SK-N-SH treated with all-trans-retinoic acid at 6 μM for 48 hours (cell line): ENCODE results near the gene NSD1.

Source experiments
- CREB5 ChIP-seq: fragments of 250-450 bp; sonication (Bioruptor Pico); IDR thresholded peaks from 2 replicates; pipeline ENCODE4 v1.5.1; 2020; ENCODE audit warnings: low read depth, mild to moderate bottlenecking, moderate library complexity
- CSDC2 ChIP-seq: fragments of 250-450 bp; sonication (Bioruptor Pico); IDR thresholded peaks from 2 replicates; pipeline ENCODE4 v1.5.0; 2020; ENCODE audit warnings: mild to moderate bottlenecking, moderate library complexity
- ESRRG ChIP-seq: fragments of 250-450 bp; sonication (Bioruptor Pico); IDR thresholded peaks from 2 replicates; pipeline ENCODE4 v1.6.1; 2021; ENCODE audit warnings: mild to moderate bottlenecking
- OSR1 ChIP-seq: fragments of 250-450 bp; sonication (Bioruptor Pico); IDR thresholded peaks from 2 replicates; pipeline ENCODE4 v1.8.0; 2022; ENCODE audit warnings: moderate library complexity, mild to moderate bottlenecking, inconsistent platforms
- PATZ1 ChIP-seq: fragments of 250-450 bp; sonication (Bioruptor Pico); IDR thresholded peaks from 2 replicates; pipeline ENCODE4 v1.8.0; 2020; ENCODE audit warnings: mild to moderate bottlenecking, moderate library complexity, borderline replicate concordance
- PPARA ChIP-seq: fragments of 250-450 bp; sonication (Bioruptor Pico); IDR thresholded peaks from 2 replicates; pipeline ENCODE4 v1.5.0; 2020; ENCODE audit warnings: mild to moderate bottlenecking, borderline replicate concordance
- RARB ChIP-seq: fragments of 250-450 bp; sonication (Bioruptor Pico); IDR thresholded peaks from 2 replicates; pipeline ENCODE4 v1.8.0; 2021; ENCODE audit warnings: mild to moderate bottlenecking, moderate library complexity
- SNAI2 ChIP-seq: fragments of 250-450 bp; sonication (Bioruptor Pico); IDR thresholded peaks from 2 replicates; pipeline ENCODE4 v1.5.0; 2020; ENCODE audit warnings: mild to moderate bottlenecking, moderate library complexity
- TSHZ2 ChIP-seq: fragments of 250-450 bp; sonication (Bioruptor Pico); IDR thresholded peaks from 2 replicates; pipeline ENCODE4 v1.5.0; 2020; ENCODE audit warnings: mild to moderate bottlenecking, moderate library complexity
- ZC3H10 ChIP-seq: fragments of 250-450 bp; sonication (Bioruptor Pico); IDR thresholded peaks from 2 replicates; pipeline ENCODE4 v1.5.1; 2021; ENCODE audit warnings: mild to moderate bottlenecking, moderate library complexity
- ZFP3 ChIP-seq: fragments of 250-450 bp; sonication (Bioruptor Pico); IDR thresholded peaks from 2 replicates; pipeline ENCODE4 v1.5.0; 2020; ENCODE audit warnings: mild to moderate bottlenecking, moderate library complexity
- ZFP30 ChIP-seq: fragments of 450-650 bp; formaldehyde crosslinking; IDR thresholded peaks from 2 replicates; pipeline ENCODE4 v1.5.0; 2022; ENCODE audit warnings: mild to moderate bottlenecking, moderate library complexity
- ZNF565 ChIP-seq: fragments of 450-650 bp; formaldehyde crosslinking; conservative IDR thresholded peaks from 2 replicates; pipeline ENCODE4 v1.5.0; 2020; ENCODE audit warnings: low read depth, mild to moderate bottlenecking, moderate library complexity

- TF ChIP-seq SNAI2 = no peak
- no peak for TF ChIP-seq OSR1
- no peak for TF ChIP-seq ZFP3 (CRISPR knock-in tag)
- TF ChIP-seq PATZ1 (CRISPR knock-in tag) = no peak
- no peak for TF ChIP-seq PPARA (CRISPR knock-in tag)
- TF ChIP-seq CREB5 = no peak
- no peak for TF ChIP-seq TSHZ2 (CRISPR knock-in tag)
- TF ChIP-seq ZNF565 (CRISPR knock-in tag) = no peak
- no peak for TF ChIP-seq ZC3H10 (CRISPR knock-in tag)
- TF ChIP-seq ZFP30 (CRISPR knock-in tag) = no peak
- TF ChIP-seq ESRRG (CRISPR knock-in tag) = no peak
- no peak for TF ChIP-seq RARB (CRISPR knock-in tag)
- TF ChIP-seq CSDC2 (CRISPR knock-in tag) = no peak
Measured at GRCh38 chr5:177116631-177117373, 16.8 kb upstream of the NSD1 start.
